KMS-11 (cell line): Measurements from ENCODE around the gene SPACA5.
"Not testable (repeated sequence)": the region's sequence is repeated elsewhere in the genome, so short reads cannot be mapped to it uniquely, and the experiment has no call there.

Experiments
- H2AFZ ChIP-seq: fragments of 200-600 bp; sonication (generic); 2 replicates; pipeline ENCODE4 v1.6.1; 2016; ENCODE audit warnings: antibody characterized with exemption, mixed run types, low read depth
- H3K27ac ChIP-seq: fragments of 200-600 bp; sonication (generic); 2 replicates; pipeline ENCODE4 v1.6.1; 2016; ENCODE audit warnings: mild to moderate bottlenecking, mixed run types
- H3K27me3 ChIP-seq: fragments of 200-600 bp; sonication (generic); 2 replicates; pipeline ENCODE4 v1.6.1; 2017; ENCODE audit warnings: mild to moderate bottlenecking, low read depth, mixed run types, moderate library complexity; ENCODE audit not compliant: insufficient read depth
- H3K36me3 ChIP-seq: fragments of 200-600 bp; sonication (generic); 2 replicates; pipeline ENCODE4 v1.6.1; 2017; ENCODE audit warnings: mild to moderate bottlenecking, mixed run types; ENCODE audit not compliant: insufficient read depth
- H3K4me1 ChIP-seq: fragments of 200-600 bp; sonication (generic); 2 replicates; pipeline ENCODE4 v1.6.1; 2016; ENCODE audit warnings: mild to moderate bottlenecking, low read depth, mixed run types; ENCODE audit not compliant: poor library complexity, severe bottlenecking
- H3K4me2 ChIP-seq: fragments of 200-600 bp; sonication (generic); 2 replicates; pipeline ENCODE4 v1.7.0; 2016; ENCODE audit warnings: mild to moderate bottlenecking, mixed run types
- H3K4me3 ChIP-seq: fragments of 200-600 bp; sonication (generic); IDR thresholded peaks from 2 replicates; pipeline ENCODE4 v1.6.1; 2017; ENCODE audit warnings: low read depth, low read length, mixed read lengths; ENCODE audit not compliant: insufficient read depth
- H3K79me2 ChIP-seq: fragments of 200-600 bp; sonication (generic); 2 replicates; pipeline ENCODE4 v1.6.1; 2016; ENCODE audit warnings: low read depth, mixed run types; ENCODE audit not compliant: insufficient read depth
- H3K9ac ChIP-seq: fragments of 200-600 bp; sonication (generic); 2 replicates; pipeline ENCODE4 v1.6.1; 2016; ENCODE audit warnings: mild to moderate bottlenecking, mixed run types
- H4K20me1 ChIP-seq: fragments of 200-600 bp; sonication (generic); 2 replicates; pipeline ENCODE4 v1.6.1; 2016; ENCODE audit warnings: mild to moderate bottlenecking, mixed run types; ENCODE audit not compliant: insufficient read depth
- TF ChIP-seq, protein P1 (sequence below): fragments of 200-600 bp; sonication (generic); conservative IDR thresholded peaks from 2 replicates; pipeline ENCODE4 v1.6.1; 2017; ENCODE audit warnings: low read depth, mild to moderate bottlenecking, antibody characterized with exemption, low read length, moderate library complexity, mixed read lengths

Gene SPACA5

DNA sequence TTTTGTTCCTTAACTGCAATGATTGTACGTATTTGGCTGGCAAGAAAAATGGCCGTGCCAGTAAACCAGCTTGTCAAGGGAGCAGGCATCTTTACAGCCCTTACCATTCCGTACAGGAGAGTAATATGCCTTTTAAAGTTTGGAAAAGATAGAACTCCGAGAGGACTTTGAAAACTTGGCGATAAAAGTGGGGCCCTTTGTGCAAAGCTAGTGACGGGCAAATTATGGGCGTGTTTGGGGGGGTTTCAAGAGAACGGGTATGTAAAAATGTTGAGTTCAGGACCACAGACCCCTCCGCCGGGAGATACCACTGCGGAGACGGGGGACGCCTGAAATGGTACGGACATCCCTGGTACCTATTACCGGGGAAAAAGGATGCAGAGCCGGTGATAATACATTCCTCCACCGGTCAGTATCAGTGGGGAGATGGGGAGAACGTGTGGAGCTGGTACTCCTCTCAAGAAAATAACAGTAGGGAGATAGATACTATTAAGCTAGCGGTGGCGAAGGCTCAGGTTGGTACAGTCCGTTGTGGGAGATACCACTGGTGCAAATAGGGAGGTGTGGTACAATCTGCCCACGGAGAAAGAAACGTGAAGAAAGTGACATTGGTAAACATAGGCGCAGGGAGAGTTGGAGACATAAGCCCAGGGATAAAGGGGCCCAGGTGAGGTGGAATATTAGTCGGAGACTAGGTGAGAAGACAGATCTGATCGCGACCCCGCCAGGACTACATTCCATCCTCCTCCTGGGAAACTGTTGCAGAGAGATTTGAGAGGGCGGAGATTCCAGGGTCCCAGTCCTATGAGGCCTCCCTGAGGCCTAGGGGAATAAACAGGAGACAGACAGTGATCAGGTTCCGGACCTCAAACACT is 14.5 kb downstream of the SPACA5 start:
- Histone ChIP-seq H4K20me1 (no peaks in the 10 kb centered on the region), H3K27ac (peak overlapping the region; percentile 77), H3K79me2 (no peaks in the 10 kb centered on the region), H3K4me2 (peak overlapping the region; percentile 31; the same call in 1 of the 2 replicates), H3K4me1 (peaks cover 11% of the 10 kb centered on the region), H3K27me3 (no peaks in the 10 kb centered on the region), H2AFZ (peak overlapping the region; percentile 77), H3K4me3 (no peak overlapping the region), H3K9ac (peak overlapping the region; percentile 87), H3K36me3 (no peaks in the 10 kb centered on the region)
- TF ChIP-seq, protein P1, sequence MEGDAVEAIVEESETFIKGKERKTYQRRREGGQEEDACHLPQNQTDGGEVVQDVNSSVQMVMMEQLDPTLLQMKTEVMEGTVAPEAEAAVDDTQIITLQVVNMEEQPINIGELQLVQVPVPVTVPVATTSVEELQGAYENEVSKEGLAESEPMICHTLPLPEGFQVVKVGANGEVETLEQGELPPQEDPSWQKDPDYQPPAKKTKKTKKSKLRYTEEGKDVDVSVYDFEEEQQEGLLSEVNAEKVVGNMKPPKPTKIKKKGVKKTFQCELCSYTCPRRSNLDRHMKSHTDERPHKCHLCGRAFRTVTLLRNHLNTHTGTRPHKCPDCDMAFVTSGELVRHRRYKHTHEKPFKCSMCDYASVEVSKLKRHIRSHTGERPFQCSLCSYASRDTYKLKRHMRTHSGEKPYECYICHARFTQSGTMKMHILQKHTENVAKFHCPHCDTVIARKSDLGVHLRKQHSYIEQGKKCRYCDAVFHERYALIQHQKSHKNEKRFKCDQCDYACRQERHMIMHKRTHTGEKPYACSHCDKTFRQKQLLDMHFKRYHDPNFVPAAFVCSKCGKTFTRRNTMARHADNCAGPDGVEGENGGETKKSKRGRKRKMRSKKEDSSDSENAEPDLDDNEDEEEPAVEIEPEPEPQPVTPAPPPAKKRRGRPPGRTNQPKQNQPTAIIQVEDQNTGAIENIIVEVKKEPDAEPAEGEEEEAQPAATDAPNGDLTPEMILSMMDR = no peak

- no peaks in the 10 kb centered on the region for H3K27me3 ChIP-seq
- TF ChIP-seq, protein P1 = no peak
- peaks cover 14% of the 10 kb centered on the region for H3K4me1 ChIP-seq
- no peaks in the 10 kb centered on the region for H4K20me1 ChIP-seq
- no peak overlapping the region for H3K9ac ChIP-seq
- no peak overlapping the region for H3K4me2 ChIP-seq
- H3K27ac ChIP-seq = no peak overlapping the region
- no peaks in the 10 kb centered on the region for H3K36me3 ChIP-seq
- no peaks in the 10 kb centered on the region for H3K79me2 ChIP-seq
- H3K4me3 ChIP-seq = no peak overlapping the region
- H2AFZ ChIP-seq = no peak overlapping the region; the same call in 1 of the 2 replicates
Measured at GRCh38 chrX:48022100-48022499, 15.3 kb downstream of the SPACA5 start.

DNA sequence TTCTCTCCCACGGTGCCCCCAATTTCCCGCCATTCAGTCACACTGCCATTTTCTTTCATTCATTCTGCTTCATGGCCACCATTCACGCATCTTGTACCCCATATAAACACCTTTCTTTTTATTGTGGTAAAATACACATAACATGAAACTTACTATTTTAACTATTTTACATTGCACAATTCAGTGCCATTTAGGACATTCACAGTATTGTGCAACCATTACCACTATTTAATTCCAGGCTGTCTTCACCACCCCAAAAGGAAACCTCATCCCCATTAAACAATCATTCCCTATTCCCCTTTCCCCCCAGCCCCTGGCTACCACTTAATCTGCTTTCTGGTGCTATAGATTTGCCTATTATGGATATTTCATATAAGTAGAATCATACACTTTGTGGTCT is 15.9 kb downstream of the SPACA5 start:
- no peaks in the 10 kb centered on the region for H3K27me3 ChIP-seq
- no peak overlapping the region for H3K9ac ChIP-seq
- H3K4me2 ChIP-seq = no peak overlapping the region
- no peak overlapping the region for H3K27ac ChIP-seq
- H2AFZ ChIP-seq = no peak overlapping the region
- no peaks in the 10 kb centered on the region for H3K79me2 ChIP-seq
- H4K20me1 ChIP-seq = no peaks in the 10 kb centered on the region
- TF ChIP-seq, protein P1 = no peak
- H3K4me1 ChIP-seq = peaks cover 14% of the 10 kb centered on the region
- no peaks in the 10 kb centered on the region for H3K36me3 ChIP-seq
- H3K4me3 ChIP-seq = no peak overlapping the region

DNA sequence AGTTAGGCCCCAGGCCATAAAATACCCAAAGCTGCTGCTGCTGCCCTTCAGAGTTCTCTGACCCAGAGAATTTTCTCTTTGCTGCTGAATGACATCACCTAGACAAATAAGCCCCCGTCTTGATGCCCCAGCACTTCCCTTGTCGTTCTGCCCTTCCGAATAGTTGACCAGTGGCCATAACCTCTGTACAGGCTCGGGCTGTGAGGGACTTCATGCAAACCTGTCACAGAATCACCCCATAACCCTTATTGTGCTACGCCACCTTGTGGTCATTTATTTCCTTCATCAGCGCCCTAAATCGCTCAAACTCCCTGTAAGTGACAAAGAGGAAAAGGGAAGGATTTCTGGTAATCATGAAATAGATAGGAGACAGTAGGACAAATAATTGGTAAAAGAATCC is 18.8 kb downstream of the SPACA5 start:
- Histone ChIP-seq H3K4me1 (peaks cover 14% of the 10 kb centered on the region), H3K9ac (no peak overlapping the region), H3K4me2 (no peak overlapping the region), H2AFZ (peak overlapping the region; percentile 42; the same call in 1 of the 2 replicates), H4K20me1 (no peaks in the 10 kb centered on the region), H3K27ac (no peak overlapping the region), H3K79me2 (no peaks in the 10 kb centered on the region), H3K4me3 (no peak overlapping the region), H3K36me3 (no peaks in the 10 kb centered on the region), H3K27me3 (no peaks in the 10 kb centered on the region)
- TF ChIP-seq, protein P1 = peak; percentile 79

DNA sequence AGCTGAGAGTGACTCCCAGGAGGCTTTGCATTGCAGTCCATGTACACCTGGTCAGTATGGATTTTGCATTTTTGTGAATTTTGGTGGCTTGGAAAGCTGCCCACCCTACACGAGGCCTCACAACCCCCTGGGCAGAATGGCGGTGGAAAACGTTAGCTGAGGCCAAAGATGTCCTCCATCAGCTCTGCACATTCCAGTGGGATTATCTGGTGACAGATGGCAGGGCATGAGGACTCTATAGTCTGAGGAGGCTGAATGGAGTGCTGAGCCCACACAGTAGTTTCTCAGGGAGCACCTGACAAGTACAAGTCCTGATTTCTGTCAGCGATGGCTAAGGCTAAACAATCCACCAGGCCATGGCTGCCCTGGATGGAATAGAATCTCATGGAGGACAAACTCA is 20.8 kb downstream of the SPACA5 start:
- not testable (repeated sequence) for H3K79me2 ChIP-seq, H2AFZ ChIP-seq, H3K36me3 ChIP-seq, H3K27me3 ChIP-seq, H3K9ac ChIP-seq, H3K4me2 ChIP-seq, H3K4me3 ChIP-seq, H4K20me1 ChIP-seq, H3K27ac ChIP-seq
- H3K4me1 ChIP-seq = peaks cover 11% of the 10 kb centered on the region
